Measurements from ENCODE around the gene KHDRBS2. TPM values are rescaled to one million over a fixed set of nuclear protein-coding genes. Genes with fewer than 3 reads are reported as not detected.

The KHDRBS2 gene
- total and polyA plus RNA-seq, 2 experiments from 2014 or later = 5.4 to 11.7 TPM

DNA sequence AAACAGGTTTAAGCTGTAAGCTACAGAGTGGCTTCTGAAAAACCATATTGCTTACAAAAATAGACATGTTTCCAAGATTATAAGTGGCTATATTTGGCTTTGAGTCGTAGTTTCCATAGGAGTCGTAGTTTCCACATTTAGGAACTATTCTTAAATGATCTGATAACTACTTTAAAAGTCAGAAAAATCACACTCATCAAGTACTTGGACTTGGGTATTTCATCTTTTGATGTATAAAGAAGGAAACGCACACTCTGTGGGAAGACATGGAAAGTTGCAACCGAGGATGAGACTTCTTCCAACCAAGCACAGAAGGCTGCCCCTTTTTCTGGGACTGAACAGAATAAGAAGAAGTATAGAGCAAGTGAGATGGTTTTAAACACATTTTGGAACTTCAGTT is 118.3 kb downstream of the KHDRBS2 start:
- H3K79me2 ChIP-seq (replicated peaks; ENCODE audit: insufficient read depth) = no peaks in the 10 kb centered on the region
- ATAC-seq (no peak), DNase-seq (ENCODE audit: low spot score) (no peak)
- Mint-ChIP-seq H3K9me3 (peaks cover 10% of the 10 kb centered on the region; the same call in 2 of the 3 replicates), H3K36me3 (ENCODE audit: low read depth) (peaks cover 5% of the 10 kb centered on the region), H3K4me3 (no peak overlapping the region), H3K27me3 (ENCODE audit: insufficient read depth, low read depth, poor library complexity) (no peaks in the 10 kb centered on the region), H3K4me1 (no peaks in the 10 kb centered on the region), H3K27ac (no peak overlapping the region)
- no peaks in the 10 kb centered on the region for H3K27me3 ChIP-seq (ENCODE audit: insufficient read depth)
- H4K20me1 ChIP-seq (replicated peaks; ENCODE audit: insufficient read depth) = no peaks in the 10 kb centered on the region
- no peaks in the 10 kb centered on the region; the same call in 1 of the 2 replicates for H3K9me2 ChIP-seq (ENCODE audit: insufficient read depth)
- H3K4me2 ChIP-seq = no peak overlapping the region
- no peaks in the 10 kb centered on the region for H3K4me1 ChIP-seq (ENCODE audit: insufficient read depth)
- no peaks in the 10 kb centered on the region for H3F3A ChIP-seq (replicated peaks; ENCODE audit: low read depth)
- H3K4me3 ChIP-seq = no peak overlapping the region
- H2AFZ ChIP-seq = no peak overlapping the region
- TF ChIP-seq POLR2AphosphoS5 (IDR thresholded peaks at IDR 0.05; ENCODE audit: low read depth) = no peak
- TF ChIP-seq ZNF331 (CRISPR knock-in tag; IDR thresholded peaks at IDR 0.05; ENCODE audit: low read depth) = no peak
- no peak for TF ChIP-seq NANOG (IDR thresholded peaks at IDR 0.05; ENCODE audit: borderline replicate concordance)
- TF ChIP-seq STAT1 (IDR thresholded peaks at IDR 0.05; ENCODE audit: unreplicated experiment) = no peak
- no peak for TF ChIP-seq CREB1 (CRISPR knock-in tag; IDR thresholded peaks at IDR 0.05; ENCODE audit: low read depth)
- TF ChIP-seq JUNB (IDR thresholded peaks at IDR 0.05; ENCODE audit: unreplicated experiment) = no peak
- TF ChIP-seq, protein P1, sequence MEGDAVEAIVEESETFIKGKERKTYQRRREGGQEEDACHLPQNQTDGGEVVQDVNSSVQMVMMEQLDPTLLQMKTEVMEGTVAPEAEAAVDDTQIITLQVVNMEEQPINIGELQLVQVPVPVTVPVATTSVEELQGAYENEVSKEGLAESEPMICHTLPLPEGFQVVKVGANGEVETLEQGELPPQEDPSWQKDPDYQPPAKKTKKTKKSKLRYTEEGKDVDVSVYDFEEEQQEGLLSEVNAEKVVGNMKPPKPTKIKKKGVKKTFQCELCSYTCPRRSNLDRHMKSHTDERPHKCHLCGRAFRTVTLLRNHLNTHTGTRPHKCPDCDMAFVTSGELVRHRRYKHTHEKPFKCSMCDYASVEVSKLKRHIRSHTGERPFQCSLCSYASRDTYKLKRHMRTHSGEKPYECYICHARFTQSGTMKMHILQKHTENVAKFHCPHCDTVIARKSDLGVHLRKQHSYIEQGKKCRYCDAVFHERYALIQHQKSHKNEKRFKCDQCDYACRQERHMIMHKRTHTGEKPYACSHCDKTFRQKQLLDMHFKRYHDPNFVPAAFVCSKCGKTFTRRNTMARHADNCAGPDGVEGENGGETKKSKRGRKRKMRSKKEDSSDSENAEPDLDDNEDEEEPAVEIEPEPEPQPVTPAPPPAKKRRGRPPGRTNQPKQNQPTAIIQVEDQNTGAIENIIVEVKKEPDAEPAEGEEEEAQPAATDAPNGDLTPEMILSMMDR (conservative IDR thresholded peaks at IDR 0.05; ENCODE audit: low read depth in 2 of 2) = no peak
- TF ChIP-seq EZH2 (IDR thresholded peaks at IDR 0.05; ENCODE audit: low read depth, unreplicated experiment) = no peak
- TF ChIP-seq, protein P2, sequence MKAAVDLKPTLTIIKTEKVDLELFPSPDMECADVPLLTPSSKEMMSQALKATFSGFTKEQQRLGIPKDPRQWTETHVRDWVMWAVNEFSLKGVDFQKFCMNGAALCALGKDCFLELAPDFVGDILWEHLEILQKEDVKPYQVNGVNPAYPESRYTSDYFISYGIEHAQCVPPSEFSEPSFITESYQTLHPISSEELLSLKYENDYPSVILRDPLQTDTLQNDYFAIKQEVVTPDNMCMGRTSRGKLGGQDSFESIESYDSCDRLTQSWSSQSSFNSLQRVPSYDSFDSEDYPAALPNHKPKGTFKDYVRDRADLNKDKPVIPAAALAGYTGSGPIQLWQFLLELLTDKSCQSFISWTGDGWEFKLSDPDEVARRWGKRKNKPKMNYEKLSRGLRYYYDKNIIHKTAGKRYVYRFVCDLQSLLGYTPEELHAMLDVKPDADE (IDR thresholded peaks at IDR 0.05) = no peak
- TF ChIP-seq, protein P3, sequence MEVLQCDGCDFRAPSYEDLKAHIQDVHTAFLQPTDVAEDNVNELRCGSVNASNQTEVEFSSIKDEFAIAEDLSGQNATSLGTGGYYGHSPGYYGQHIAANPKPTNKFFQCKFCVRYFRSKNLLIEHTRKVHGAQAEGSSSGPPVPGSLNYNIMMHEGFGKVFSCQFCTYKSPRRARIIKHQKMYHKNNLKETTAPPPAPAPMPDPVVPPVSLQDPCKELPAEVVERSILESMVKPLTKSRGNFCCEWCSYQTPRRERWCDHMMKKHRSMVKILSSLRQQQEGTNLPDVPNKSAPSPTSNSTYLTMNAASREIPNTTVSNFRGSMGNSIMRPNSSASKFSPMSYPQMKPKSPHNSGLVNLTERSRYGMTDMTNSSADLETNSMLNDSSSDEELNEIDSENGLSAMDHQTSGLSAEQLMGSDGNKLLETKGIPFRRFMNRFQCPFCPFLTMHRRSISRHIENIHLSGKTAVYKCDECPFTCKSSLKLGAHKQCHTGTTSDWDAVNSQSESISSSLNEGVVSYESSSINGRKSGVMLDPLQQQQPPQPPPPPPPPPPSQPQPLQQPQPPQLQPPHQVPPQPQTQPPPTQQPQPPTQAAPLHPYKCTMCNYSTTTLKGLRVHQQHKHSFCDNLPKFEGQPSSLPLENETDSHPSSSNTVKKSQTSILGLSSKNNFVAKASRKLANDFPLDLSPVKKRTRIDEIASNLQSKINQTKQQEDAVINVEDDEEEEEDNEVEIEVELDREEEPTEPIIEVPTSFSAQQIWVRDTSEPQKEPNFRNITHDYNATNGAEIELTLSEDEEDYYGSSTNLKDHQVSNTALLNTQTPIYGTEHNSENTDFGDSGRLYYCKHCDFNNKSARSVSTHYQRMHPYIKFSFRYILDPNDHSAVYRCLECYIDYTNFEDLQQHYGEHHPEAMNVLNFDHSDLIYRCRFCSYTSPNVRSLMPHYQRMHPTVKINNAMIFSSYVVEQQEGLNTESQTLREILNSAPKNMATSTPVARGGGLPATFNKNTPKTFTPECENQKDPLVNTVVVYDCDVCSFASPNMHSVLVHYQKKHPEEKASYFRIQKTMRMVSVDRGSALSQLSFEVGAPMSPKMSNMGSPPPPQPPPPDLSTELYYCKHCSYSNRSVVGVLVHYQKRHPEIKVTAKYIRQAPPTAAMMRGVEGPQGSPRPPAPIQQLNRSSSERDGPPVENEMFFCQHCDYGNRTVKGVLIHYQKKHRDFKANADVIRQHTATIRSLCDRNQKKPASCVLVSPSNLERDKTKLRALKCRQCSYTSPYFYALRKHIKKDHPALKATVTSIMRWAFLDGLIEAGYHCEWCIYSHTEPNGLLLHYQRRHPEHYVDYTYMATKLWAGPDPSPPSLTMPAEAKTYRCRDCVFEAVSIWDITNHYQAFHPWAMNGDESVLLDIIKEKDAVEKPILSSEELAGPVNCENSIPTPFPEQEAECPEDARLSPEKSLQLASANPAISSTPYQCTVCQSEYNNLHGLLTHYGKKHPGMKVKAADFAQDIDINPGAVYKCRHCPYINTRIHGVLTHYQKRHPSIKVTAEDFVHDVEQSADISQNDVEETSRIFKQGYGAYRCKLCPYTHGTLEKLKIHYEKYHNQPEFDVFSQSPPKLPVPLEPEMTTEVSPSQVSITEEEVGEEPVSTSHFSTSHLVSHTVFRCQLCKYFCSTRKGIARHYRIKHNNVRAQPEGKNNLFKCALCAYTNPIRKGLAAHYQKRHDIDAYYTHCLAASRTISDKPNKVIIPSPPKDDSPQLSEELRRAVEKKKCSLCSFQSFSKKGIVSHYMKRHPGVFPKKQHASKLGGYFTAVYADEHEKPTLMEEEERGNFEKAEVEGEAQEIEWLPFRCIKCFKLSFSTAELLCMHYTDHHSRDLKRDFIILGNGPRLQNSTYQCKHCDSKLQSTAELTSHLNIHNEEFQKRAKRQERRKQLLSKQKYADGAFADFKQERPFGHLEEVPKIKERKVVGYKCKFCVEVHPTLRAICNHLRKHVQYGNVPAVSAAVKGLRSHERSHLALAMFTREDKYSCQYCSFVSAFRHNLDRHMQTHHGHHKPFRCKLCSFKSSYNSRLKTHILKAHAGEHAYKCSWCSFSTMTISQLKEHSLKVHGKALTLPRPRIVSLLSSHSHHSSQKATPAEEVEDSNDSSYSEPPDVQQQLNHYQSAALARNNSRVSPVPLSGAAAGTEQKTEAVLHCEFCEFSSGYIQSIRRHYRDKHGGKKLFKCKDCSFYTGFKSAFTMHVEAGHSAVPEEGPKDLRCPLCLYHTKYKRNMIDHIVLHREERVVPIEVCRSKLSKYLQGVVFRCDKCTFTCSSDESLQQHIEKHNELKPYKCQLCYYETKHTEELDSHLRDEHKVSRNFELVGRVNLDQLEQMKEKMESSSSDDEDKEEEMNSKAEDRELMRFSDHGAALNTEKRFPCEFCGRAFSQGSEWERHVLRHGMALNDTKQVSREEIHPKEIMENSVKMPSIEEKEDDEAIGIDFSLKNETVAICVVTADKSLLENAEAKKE (CRISPR knock-in tag; IDR thresholded peaks at IDR 0.05) = no peak
- TF ChIP-seq, protein P4, sequence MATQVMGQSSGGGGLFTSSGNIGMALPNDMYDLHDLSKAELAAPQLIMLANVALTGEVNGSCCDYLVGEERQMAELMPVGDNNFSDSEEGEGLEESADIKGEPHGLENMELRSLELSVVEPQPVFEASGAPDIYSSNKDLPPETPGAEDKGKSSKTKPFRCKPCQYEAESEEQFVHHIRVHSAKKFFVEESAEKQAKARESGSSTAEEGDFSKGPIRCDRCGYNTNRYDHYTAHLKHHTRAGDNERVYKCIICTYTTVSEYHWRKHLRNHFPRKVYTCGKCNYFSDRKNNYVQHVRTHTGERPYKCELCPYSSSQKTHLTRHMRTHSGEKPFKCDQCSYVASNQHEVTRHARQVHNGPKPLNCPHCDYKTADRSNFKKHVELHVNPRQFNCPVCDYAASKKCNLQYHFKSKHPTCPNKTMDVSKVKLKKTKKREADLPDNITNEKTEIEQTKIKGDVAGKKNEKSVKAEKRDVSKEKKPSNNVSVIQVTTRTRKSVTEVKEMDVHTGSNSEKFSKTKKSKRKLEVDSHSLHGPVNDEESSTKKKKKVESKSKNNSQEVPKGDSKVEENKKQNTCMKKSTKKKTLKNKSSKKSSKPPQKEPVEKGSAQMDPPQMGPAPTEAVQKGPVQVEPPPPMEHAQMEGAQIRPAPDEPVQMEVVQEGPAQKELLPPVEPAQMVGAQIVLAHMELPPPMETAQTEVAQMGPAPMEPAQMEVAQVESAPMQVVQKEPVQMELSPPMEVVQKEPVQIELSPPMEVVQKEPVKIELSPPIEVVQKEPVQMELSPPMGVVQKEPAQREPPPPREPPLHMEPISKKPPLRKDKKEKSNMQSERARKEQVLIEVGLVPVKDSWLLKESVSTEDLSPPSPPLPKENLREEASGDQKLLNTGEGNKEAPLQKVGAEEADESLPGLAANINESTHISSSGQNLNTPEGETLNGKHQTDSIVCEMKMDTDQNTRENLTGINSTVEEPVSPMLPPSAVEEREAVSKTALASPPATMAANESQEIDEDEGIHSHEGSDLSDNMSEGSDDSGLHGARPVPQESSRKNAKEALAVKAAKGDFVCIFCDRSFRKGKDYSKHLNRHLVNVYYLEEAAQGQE (IDR thresholded peaks at IDR 0.05; ENCODE audit: unreplicated experiment) = no peak
- no peak for TF ChIP-seq ZNF114 (CRISPR knock-in tag; IDR thresholded peaks at IDR 0.05)
- no peak for TF ChIP-seq EZH2phosphoT487 (IDR thresholded peaks at IDR 0.05; ENCODE audit: unreplicated experiment)
- H3K27ac ChIP-seq (ENCODE audit: low read depth) = no peak overlapping the region
- no peaks in the 10 kb centered on the region for H3K36me3 ChIP-seq (ENCODE audit: insufficient read depth)

Data from GM23338 (cell line).